NOMO-1 treated with DMSO at 0.1 percent for 48 hours (cell line): ENCODE measurements around the gene SLC4A7.
"Not testable (repeated sequence)": the region's sequence is repeated elsewhere in the genome, so short reads cannot be mapped to it uniquely, and the experiment has no call there.

Source experiments
- DNase-seq: peaks from one replicate; lab custom pipeline; 2025; ENCODE audit not compliant: unreplicated experiment; lab: John Stamatoyannopoulos, UW

SLC4A7 gene

GRCh38 chr3:27366062-27366591 is 118.1 kb downstream of the SLC4A7 start:
- DNase-seq = no peak

GRCh38 chr3:27360113-27361078 is 123.8 kb downstream of the SLC4A7 start:
- no peak for DNase-seq

- no peak for DNase-seq
These were observed 125.8 kb downstream of the SLC4A7 start for GRCh38 chr3:27358372-27358771.

GRCh38 chr3:27357665-27358258 is 126.4 kb downstream of the SLC4A7 start:
- DNase-seq = peak; percentile 68

GRCh38 chr3:27356976-27357375 is 127.2 kb downstream of the SLC4A7 start:
- no peak for DNase-seq

GRCh38 chr3:27354588-27355203 is 129.5 kb downstream of the SLC4A7 start:
- no peak for DNase-seq

- DNase-seq = no peak
These were observed 130.0 kb downstream of the SLC4A7 start for GRCh38 chr3:27354161-27354560.

- no peak for DNase-seq
These were observed 131.0 kb downstream of the SLC4A7 start for GRCh38 chr3:27353221-27353620.

GRCh38 chr3:27352047-27352446 is 132.1 kb downstream of the SLC4A7 start:
- DNase-seq = no peak

GRCh38 chr3:27349832-27350231 is 134.4 kb downstream of the SLC4A7 start:
- no peak for DNase-seq

GRCh38 chr3:27345959-27346865 is 138.0 kb downstream of the SLC4A7 start:
- DNase-seq = no peak

GRCh38 chr3:27345493-27345892 is 138.7 kb downstream of the SLC4A7 start:
- peak; percentile 91 for DNase-seq

- no peak for DNase-seq
These were observed 139.1 kb downstream of the SLC4A7 start for GRCh38 chr3:27345045-27345444.

- DNase-seq = no peak
These were observed 140.0 kb downstream of the SLC4A7 start for GRCh38 chr3:27344192-27344591.

GRCh38 chr3:27342267-27342666 is 141.9 kb downstream of the SLC4A7 start:
- no peak for DNase-seq

- no peak for DNase-seq
These were observed 143.7 kb downstream of the SLC4A7 start for GRCh38 chr3:27340534-27340933.

- DNase-seq = no peak
These were observed 148.6 kb downstream of the SLC4A7 start for GRCh38 chr3:27335571-27335970.

- no peak for DNase-seq
These were observed 150.3 kb downstream of the SLC4A7 start for GRCh38 chr3:27333843-27334242.

GRCh38 chr3:27328982-27329762 is 155.0 kb downstream of the SLC4A7 start:
- not testable (repeated sequence) for DNase-seq
